ENCODE data around the gene MBD4. TPM values are rescaled to one million over a fixed set of nuclear protein-coding genes. Genes with fewer than 3 reads are reported as not detected.

MBD4 gene
- total and polyA plus RNA-seq, 10 donors: 40.0 to 72.6 (median 55.2) TPM

Small RNA genes lying within 50 kb of the gene (small RNA-seq; reads per million reads assigned to genes)
- gene SNORA7B: 4.7 to 47.9 (median 13.5) reads per million in 4 donors

Other genes with a start within 250 kb of the MBD4 start
- 100 to 1,000 TPM in 5 of 7 donors, 10 to 100 TPM in 2; 90.8 to 134 (median 116) TPM for gene COPG1, start 190.3 kb downstream of the MBD4 start, total RNA-seq
- 10 to 100 TPM; 47.8 to 52.3 (median 49.8) TPM for gene COPG1, start 190.3 kb downstream of the MBD4 start, polyA plus RNA-seq
- gene HMCES, start 161.1 kb downstream of the MBD4 start, total RNA-seq: 10 to 100 TPM; 24.0 to 31.9 (median 30.7) TPM
- 10 to 100 TPM; 16.1 to 60.7 (median 18.8) TPM for gene HMCES, start 161.1 kb downstream of the MBD4 start, polyA plus RNA-seq
- gene EFCAB12, start 11.3 kb downstream of the MBD4 start, total RNA-seq: 1 to 10 TPM in 4 of 7 donors, under 1 TPM in 3; 0.52 to 2.1 (median 1.6) TPM
- 1 to 10 TPM in 1 of 3 donors, under 1 TPM in 2; 0.20 to 1.0 (median 0.99) TPM for gene EFCAB12, start 11.3 kb downstream of the MBD4 start, polyA plus RNA-seq
- gene IFT122, start 276 bp upstream of the MBD4 start, total RNA-seq: 10 to 100 TPM; 17.7 to 31.3 (median 25.2) TPM
- 1 to 10 TPM; 5.2 to 8.8 (median 8.5) TPM for gene IFT122, start 276 bp upstream of the MBD4 start, polyA plus RNA-seq
- not detected for gene RHO, start 88.7 kb upstream of the MBD4 start, total RNA-seq
- not detected for gene RHO, start 88.7 kb upstream of the MBD4 start, polyA plus RNA-seq
- gene H1-8, start 103.2 kb upstream of the MBD4 start, total RNA-seq: not detected
- not detected for gene H1-8, start 103.2 kb upstream of the MBD4 start, polyA plus RNA-seq
- 100 to 1,000 TPM; 121 to 238 (median 170) TPM for gene PLXND1, start 166.7 kb upstream of the MBD4 start, total RNA-seq
- 10 to 100 TPM; 44.4 to 97.9 (median 79.2) TPM for gene PLXND1, start 166.7 kb upstream of the MBD4 start, polyA plus RNA-seq